ENCODE results near the gene SRF. TPM values are rescaled to one million over a fixed set of nuclear protein-coding genes. Genes with fewer than 3 reads are reported as not detected.

The SRF gene
- total RNA-seq, 2 experiments from 2014 or later: 22.8 to 24.2 TPM

DNA sequence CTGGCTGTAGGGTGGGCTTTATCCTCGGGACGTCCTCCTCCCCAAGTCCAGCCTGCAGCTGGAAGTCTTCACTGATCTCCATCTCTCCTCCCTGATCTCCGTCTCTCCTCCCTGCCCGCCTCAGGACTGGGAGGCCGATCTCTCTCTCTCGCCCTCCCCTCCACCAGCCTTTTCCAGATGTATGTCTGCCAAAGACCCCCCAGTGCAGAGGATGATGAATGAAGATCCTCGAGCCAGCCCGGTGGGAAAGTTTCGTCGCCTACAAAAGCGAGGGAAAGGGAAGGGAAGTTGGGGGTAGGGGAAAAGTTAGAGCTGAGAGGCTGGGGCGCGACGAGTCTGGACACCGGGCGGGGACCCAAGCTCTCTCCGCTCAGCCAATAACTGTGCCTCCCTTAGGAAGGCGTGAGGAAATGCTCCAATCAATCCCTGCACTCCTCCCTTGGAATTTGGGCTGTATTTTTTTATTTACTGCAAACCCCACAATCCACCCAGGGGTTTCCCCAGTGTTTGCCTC is 595 bp upstream of the SRF start:
- ChIA-PET POLR2A (interaction anchor here (1.0 kb wide), 1 partner anchor 21 kb away, joined by 3 read pairs; no protein-coding TSS in a partner anchor), CTCF (ENCODE audit: unreplicated experiment) (no interaction called here)
- Histone ChIP-seq H3K9me3 (ENCODE audit: low read length) (no peaks in the 10 kb centered on the region), H3K36me3 (ENCODE audit: insufficient read depth, low read length) (peaks cover 12% of the 10 kb centered on the region), H4K20me1 (ENCODE audit: insufficient read depth, low read length) (peaks cover 22% of the 10 kb centered on the region), H3K4me3 (ENCODE audit: low read depth, low read length, poor library complexity, severe bottlenecking) (peak overlapping the region; percentile 90), H3K27ac (ENCODE audit: low read depth, low read length, poor library complexity, severe bottlenecking) (peak overlapping the region; percentile 31), H3K4me2 (ENCODE audit: low read length) (peak overlapping the region; percentile 92), H2AFZ (ENCODE audit: low read length) (peak overlapping the region; percentile 88; the same call in 1 of the 2 replicates), H3K79me2 (ENCODE audit: insufficient read depth, low read depth, low read length) (peaks cover 18% of the 10 kb centered on the region; the same call in 1 of the 2 replicates), H3K9me2 (ENCODE audit: insufficient read depth, low read length) (no peaks in the 10 kb centered on the region), H3K4me1 (ENCODE audit: insufficient read depth, low read length, poor library complexity, severe bottlenecking) (peaks cover 34% of the 10 kb centered on the region)
- no peak for TF ChIP-seq EZH2phosphoT487 (IDR thresholded peaks at IDR 0.05; ENCODE audit: borderline replicate concordance, low read depth, low read length)
- TF ChIP-seq, protein P1, sequence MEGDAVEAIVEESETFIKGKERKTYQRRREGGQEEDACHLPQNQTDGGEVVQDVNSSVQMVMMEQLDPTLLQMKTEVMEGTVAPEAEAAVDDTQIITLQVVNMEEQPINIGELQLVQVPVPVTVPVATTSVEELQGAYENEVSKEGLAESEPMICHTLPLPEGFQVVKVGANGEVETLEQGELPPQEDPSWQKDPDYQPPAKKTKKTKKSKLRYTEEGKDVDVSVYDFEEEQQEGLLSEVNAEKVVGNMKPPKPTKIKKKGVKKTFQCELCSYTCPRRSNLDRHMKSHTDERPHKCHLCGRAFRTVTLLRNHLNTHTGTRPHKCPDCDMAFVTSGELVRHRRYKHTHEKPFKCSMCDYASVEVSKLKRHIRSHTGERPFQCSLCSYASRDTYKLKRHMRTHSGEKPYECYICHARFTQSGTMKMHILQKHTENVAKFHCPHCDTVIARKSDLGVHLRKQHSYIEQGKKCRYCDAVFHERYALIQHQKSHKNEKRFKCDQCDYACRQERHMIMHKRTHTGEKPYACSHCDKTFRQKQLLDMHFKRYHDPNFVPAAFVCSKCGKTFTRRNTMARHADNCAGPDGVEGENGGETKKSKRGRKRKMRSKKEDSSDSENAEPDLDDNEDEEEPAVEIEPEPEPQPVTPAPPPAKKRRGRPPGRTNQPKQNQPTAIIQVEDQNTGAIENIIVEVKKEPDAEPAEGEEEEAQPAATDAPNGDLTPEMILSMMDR (conservative IDR thresholded peaks at IDR 0.05; ENCODE audit: low read length): no peak
- DNase-seq (ENCODE audit: low spot score): no peak
- intact Hi-C loops (cut with micrococcal nuclease; ENCODE audit: unreplicated experiment): loop anchor here (5.0 to 10.0 kb wide), 3 partner anchors 307 to 606 kb away; partner anchors contain the start of genes TBCC, TJAP1 and UBR2
- BruUV-seq (replicated peaks): no TSS peak

DNA sequence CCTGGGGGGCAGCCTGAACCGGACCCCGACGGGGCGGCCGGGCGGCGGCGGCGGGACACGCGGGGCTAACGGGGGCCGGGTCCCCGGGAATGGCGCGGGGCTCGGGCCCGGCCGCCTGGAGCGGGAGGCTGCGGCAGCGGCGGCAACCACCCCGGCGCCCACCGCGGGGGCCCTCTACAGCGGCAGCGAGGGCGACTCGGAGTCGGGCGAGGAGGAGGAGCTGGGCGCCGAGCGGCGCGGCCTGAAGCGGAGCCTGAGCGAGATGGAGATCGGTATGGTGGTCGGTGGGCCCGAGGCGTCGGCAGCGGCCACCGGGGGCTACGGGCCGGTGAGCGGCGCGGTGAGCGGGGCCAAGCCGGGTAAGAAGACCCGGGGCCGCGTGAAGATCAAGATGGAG is 636 bp downstream of the SRF start:
- DNase-seq (ENCODE audit: low spot score): peak; percentile 51
- intact Hi-C loops (cut with micrococcal nuclease; ENCODE audit: unreplicated experiment): loop anchor here (1.0 to 10.0 kb wide), 4 partner anchors 75 to 607 kb away; partner anchors contain the start of genes TBCC, TJAP1 and UBR2
- CTCF ChIA-PET (ENCODE audit: unreplicated experiment): interaction anchor here (0.8 kb wide), 1 partner anchor 184 kb away, joined by 3 read pairs; no protein-coding TSS in a partner anchor

More for the DNA sequence above, 636 bp downstream of the SRF start:
- no peaks in the 10 kb centered on the region for H3K9me2 ChIP-seq (ENCODE audit: insufficient read depth, low read length)
- H3K27ac ChIP-seq (ENCODE audit: low read depth, low read length, poor library complexity, severe bottlenecking): peak overlapping the region; percentile 28
- peaks cover 22% of the 10 kb centered on the region for H4K20me1 ChIP-seq (ENCODE audit: insufficient read depth, low read length)
- TF ChIP-seq, protein P1 (conservative IDR thresholded peaks at IDR 0.05; ENCODE audit: low read length): no peak
- no peak for TF ChIP-seq EZH2phosphoT487 (IDR thresholded peaks at IDR 0.05; ENCODE audit: borderline replicate concordance, low read depth, low read length)
- peak overlapping the region; percentile 90 for H3K4me3 ChIP-seq (ENCODE audit: low read depth, low read length, poor library complexity, severe bottlenecking)
- H3K4me1 ChIP-seq (ENCODE audit: insufficient read depth, low read length, poor library complexity, severe bottlenecking): peaks cover 34% of the 10 kb centered on the region
- no TSS peak for BruUV-seq (replicated peaks)
- peaks cover 24% of the 10 kb centered on the region for H3K36me3 ChIP-seq (ENCODE audit: insufficient read depth, low read length)
- POLR2A ChIA-PET: interaction anchor here (0.9 to 1.1 kb wide), 2 partner anchors 19 to 243 kb away, joined by 5 to 6 read pairs; no protein-coding TSS in a partner anchor
- peak overlapping the region; percentile 97 for H3K4me2 ChIP-seq (ENCODE audit: low read length)
- no peak overlapping the region for H2AFZ ChIP-seq (ENCODE audit: low read length)
- H3K79me2 ChIP-seq (ENCODE audit: insufficient read depth, low read depth, low read length): peaks cover 18% of the 10 kb centered on the region; the same call in 1 of the 2 replicates
- H3K9me3 ChIP-seq (ENCODE audit: low read length): no peaks in the 10 kb centered on the region

Measured in OCI-LY7 (cell line).